HEK293 (cell line): Measurements from ENCODE around the gene ABCF2.

ENCODE experiments used
- HOXD13 ChIP-seq: sonication (generic); formaldehyde crosslinking; IDR thresholded peaks from 2 replicates; pipeline ENCODE4 v1.8.0; 2022; ENCODE audit warnings: missing genetic modification reagents, borderline replicate concordance
- IKZF3 ChIP-seq: fragments of 450-650 bp; IDR thresholded peaks from 2 replicates; pipeline ENCODE4 v1.5.0; 2018; ENCODE audit warnings: missing biosample characterization, mild to moderate bottlenecking, missing genetic modification characterization, moderate library complexity
- KLF10 ChIP-seq: fragments of 450-650 bp; IDR thresholded peaks from 2 replicates; pipeline ENCODE4 v1.5.1; 2018; ENCODE audit warnings: missing biosample characterization, mild to moderate bottlenecking, missing genetic modification characterization
- KLF7 ChIP-seq: fragments of 450-650 bp; formaldehyde crosslinking; IDR thresholded peaks from 2 replicates; pipeline ENCODE4 v1.5.1; 2016; ENCODE audit warnings: missing biosample characterization, missing genetic modification characterization, borderline replicate concordance
- KLF9 ChIP-seq: fragments of 450-650 bp; formaldehyde crosslinking; IDR thresholded peaks from 2 replicates; pipeline ENCODE4 v1.5.1; 2016; ENCODE audit warnings: missing biosample characterization, missing genetic modification characterization, low read depth
- MZF1 ChIP-seq: fragments of 450-650 bp; formaldehyde crosslinking; IDR thresholded peaks from 2 replicates; pipeline ENCODE4 v1.5.1; 2017; ENCODE audit warnings: missing biosample characterization, missing genetic modification characterization, borderline replicate concordance
- REPIN1 ChIP-seq: fragments of 450-650 bp; formaldehyde crosslinking; IDR thresholded peaks from 2 replicates; pipeline ENCODE4 v1.5.1; 2017; ENCODE audit warnings: missing biosample characterization, missing genetic modification characterization, low read depth
- WT1 ChIP-seq: fragments of 450-650 bp; formaldehyde crosslinking; IDR thresholded peaks from 2 replicates; pipeline ENCODE4 v1.5.1; 2016; ENCODE audit warnings: missing biosample characterization, missing genetic modification characterization
- ZBTB11 ChIP-seq: fragments of 450-650 bp; formaldehyde crosslinking; conservative IDR thresholded peaks from 2 replicates; pipeline ENCODE4 v1.5.1; 2016; ENCODE audit warnings: low read depth, missing biosample characterization, missing genetic modification characterization
- ZFHX2 ChIP-seq: fragments of 450-650 bp; formaldehyde crosslinking; conservative IDR thresholded peaks from 2 replicates; pipeline ENCODE4 v1.5.1; 2016; ENCODE audit warnings: missing biosample characterization, missing genetic modification characterization
- ZFP3 ChIP-seq: fragments of 450-650 bp; formaldehyde crosslinking; IDR thresholded peaks from 2 replicates; pipeline ENCODE4 v1.5.1; 2016; ENCODE audit warnings: low read depth, missing biosample characterization, missing genetic modification characterization
- ZFP41 ChIP-seq: fragments of 450-650 bp; formaldehyde crosslinking; IDR thresholded peaks from 2 replicates; pipeline ENCODE4 v1.5.1; 2016; ENCODE audit warnings: missing biosample characterization, missing genetic modification characterization, borderline replicate concordance
- ZNF10 ChIP-seq: fragments of 450-650 bp; formaldehyde crosslinking; IDR thresholded peaks from 2 replicates; pipeline ENCODE4 v1.5.1; 2017; ENCODE audit warnings: missing biosample characterization, missing genetic modification characterization
- ZNF311 ChIP-seq: fragments of 450-650 bp; formaldehyde crosslinking; IDR thresholded peaks from 2 replicates; pipeline ENCODE4 v1.5.1; 2017; ENCODE audit warnings: missing biosample characterization, missing genetic modification characterization, borderline replicate concordance
- ZNF433 ChIP-seq: fragments of 450-650 bp; formaldehyde crosslinking; IDR thresholded peaks from 2 replicates; pipeline ENCODE4 v1.5.1; 2016; ENCODE audit warnings: missing biosample characterization, missing genetic modification characterization, low read depth
- ZNF473 ChIP-seq: fragments of 450-650 bp; formaldehyde crosslinking; IDR thresholded peaks from 2 replicates; pipeline ENCODE4 v1.5.1; 2017; ENCODE audit warnings: missing biosample characterization, missing genetic modification characterization
- ZNF514 ChIP-seq: fragments of 450-650 bp; formaldehyde crosslinking; IDR thresholded peaks from 2 replicates; pipeline ENCODE4 v1.5.1; 2016; ENCODE audit warnings: missing biosample characterization, missing genetic modification characterization
- ZNF549 ChIP-seq: fragments of 450-650 bp; IDR thresholded peaks from 2 replicates; pipeline ENCODE4 v1.5.1; 2018; ENCODE audit warnings: missing biosample characterization, missing genetic modification characterization, mild to moderate bottlenecking, inconsistent platforms, moderate library complexity
- ZNF585B ChIP-seq: fragments of 450-650 bp; formaldehyde crosslinking; IDR thresholded peaks from 2 replicates; pipeline ENCODE4 v1.5.1; 2016; ENCODE audit warnings: missing biosample characterization, missing genetic modification characterization
- ZNF600 ChIP-seq: fragments of 450-650 bp; formaldehyde crosslinking; IDR thresholded peaks from 2 replicates; pipeline ENCODE4 v1.5.1; 2016; ENCODE audit warnings: missing biosample characterization, missing genetic modification characterization
- ZNF664 ChIP-seq: fragments of 450-650 bp; formaldehyde crosslinking; IDR thresholded peaks from 2 replicates; pipeline ENCODE4 v1.5.1; 2016; ENCODE audit warnings: missing biosample characterization, missing genetic modification characterization
- ZSCAN30 ChIP-seq: fragments of 450-650 bp; IDR thresholded peaks from 2 replicates; pipeline ENCODE4 v1.5.1; 2018; ENCODE audit warnings: missing biosample characterization, mild to moderate bottlenecking, missing genetic modification characterization, moderate library complexity
- TF ChIP-seq, protein P1 (sequence below): fragments of 450-650 bp; IDR thresholded peaks from 2 replicates; pipeline ENCODE4 v1.5.1; 2018; ENCODE audit warnings: missing biosample characterization, mild to moderate bottlenecking, missing genetic modification characterization
- TF ChIP-seq, protein P2 (sequence below): fragments of 450-650 bp; formaldehyde crosslinking; IDR thresholded peaks from 2 replicates; pipeline ENCODE4 v1.5.1; 2017; ENCODE audit warnings: missing biosample characterization, missing genetic modification characterization
- TF ChIP-seq, protein P3 (sequence below): fragments of 450-650 bp; formaldehyde crosslinking; IDR thresholded peaks from 2 replicates; pipeline ENCODE4 v1.5.1; 2016; ENCODE audit warnings: missing biosample characterization, missing genetic modification characterization
- TF ChIP-seq, protein P4 (sequence below): fragments of 450-650 bp; formaldehyde crosslinking; IDR thresholded peaks from 2 replicates; pipeline ENCODE4 v1.5.1; 2016; ENCODE audit warnings: missing biosample characterization, missing genetic modification characterization

ABCF2 gene

DNA sequence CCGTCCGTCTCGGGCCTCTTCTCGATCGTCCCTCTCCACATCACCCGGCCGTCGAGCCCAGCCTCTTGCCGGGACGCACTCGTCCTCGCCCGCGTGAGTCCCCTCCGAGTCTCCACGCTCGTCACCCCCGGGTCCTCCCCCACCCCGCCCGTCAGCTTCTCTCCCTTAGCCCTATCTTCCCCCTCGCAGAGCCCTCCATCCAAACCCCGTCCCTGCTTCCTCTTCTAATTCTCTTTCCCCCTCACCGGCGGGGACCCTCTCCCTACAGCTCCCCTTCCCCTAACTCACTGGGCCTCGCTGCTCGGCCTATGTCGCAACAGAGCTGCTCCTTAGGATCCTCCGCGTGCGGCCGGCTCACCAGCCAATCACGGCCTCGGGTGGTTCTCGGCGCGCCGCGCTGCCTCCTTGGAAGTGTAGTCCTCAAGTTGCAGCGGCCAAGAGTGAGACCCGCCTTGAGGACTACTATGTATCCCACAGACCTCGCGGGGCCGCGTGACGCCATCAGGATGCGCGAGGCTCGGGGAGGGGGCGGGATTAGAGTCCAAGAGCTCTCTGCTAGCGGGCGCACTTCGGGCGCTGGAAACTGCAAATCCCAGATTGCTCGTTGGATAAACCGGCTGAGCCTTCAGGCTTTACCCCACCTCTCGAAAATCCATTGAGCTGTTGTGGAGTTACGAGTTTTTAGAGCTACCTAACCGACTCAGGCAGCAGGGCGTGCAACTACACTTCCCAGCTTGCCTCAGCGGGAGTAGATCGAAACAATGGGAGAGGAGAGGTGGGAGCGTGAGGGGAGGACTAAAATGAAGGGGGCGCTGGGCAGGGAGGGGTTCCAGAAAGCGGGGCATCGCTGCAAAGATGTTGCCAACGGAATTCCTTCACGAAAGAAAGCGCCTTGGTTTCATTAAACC is at the start of gene ABCF2 (continued):
- TF ChIP-seq ZBTB11 (tag by site-specific recombination), result peak; percentile 83
- TF ChIP-seq KLF7 (tag by site-specific recombination), result 0 out of 2 replicates have a peak, but pooled peaks have one; percentile 42
- TF ChIP-seq ZNF549, result no peak
- no peak for TF ChIP-seq ZNF664 (tag by site-specific recombination)
- TF ChIP-seq, protein P1, sequence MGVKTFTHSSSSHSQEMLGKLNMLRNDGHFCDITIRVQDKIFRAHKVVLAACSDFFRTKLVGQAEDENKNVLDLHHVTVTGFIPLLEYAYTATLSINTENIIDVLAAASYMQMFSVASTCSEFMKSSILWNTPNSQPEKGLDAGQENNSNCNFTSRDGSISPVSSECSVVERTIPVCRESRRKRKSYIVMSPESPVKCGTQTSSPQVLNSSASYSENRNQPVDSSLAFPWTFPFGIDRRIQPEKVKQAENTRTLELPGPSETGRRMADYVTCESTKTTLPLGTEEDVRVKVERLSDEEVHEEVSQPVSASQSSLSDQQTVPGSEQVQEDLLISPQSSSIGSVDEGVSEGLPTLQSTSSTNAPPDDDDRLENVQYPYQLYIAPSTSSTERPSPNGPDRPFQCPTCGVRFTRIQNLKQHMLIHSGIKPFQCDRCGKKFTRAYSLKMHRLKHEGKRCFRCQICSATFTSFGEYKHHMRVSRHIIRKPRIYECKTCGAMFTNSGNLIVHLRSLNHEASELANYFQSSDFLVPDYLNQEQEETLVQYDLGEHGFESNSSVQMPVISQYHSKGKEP (tag by site-specific recombination), result peak; percentile 45; the same call in 1 of the 2 replicates
- TF ChIP-seq ZNF473 (tag by site-specific recombination), result no peak
- TF ChIP-seq IKZF3 (tag by site-specific recombination), result peak; percentile 87
- TF ChIP-seq, protein P2, sequence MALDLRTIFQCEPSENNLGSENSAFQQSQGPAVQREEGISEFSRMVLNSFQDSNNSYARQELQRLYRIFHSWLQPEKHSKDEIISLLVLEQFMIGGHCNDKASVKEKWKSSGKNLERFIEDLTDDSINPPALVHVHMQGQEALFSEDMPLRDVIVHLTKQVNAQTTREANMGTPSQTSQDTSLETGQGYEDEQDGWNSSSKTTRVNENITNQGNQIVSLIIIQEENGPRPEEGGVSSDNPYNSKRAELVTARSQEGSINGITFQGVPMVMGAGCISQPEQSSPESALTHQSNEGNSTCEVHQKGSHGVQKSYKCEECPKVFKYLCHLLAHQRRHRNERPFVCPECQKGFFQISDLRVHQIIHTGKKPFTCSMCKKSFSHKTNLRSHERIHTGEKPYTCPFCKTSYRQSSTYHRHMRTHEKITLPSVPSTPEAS (tag by site-specific recombination), result no peak; the same call in 1 of the 2 replicates
- no peak for TF ChIP-seq HOXD13
- no peak for TF ChIP-seq ZSCAN30
- TF ChIP-seq REPIN1 (tag by site-specific recombination), result no peak; the same call in 1 of the 2 replicates
- TF ChIP-seq ZFP41 (tag by site-specific recombination), result no peak
- TF ChIP-seq MZF1 (tag by site-specific recombination), result no peak
- no peak for TF ChIP-seq ZNF585B
- TF ChIP-seq ZNF514 (tag by site-specific recombination), result no peak
- no peak for TF ChIP-seq KLF10
- TF ChIP-seq, protein P3, sequence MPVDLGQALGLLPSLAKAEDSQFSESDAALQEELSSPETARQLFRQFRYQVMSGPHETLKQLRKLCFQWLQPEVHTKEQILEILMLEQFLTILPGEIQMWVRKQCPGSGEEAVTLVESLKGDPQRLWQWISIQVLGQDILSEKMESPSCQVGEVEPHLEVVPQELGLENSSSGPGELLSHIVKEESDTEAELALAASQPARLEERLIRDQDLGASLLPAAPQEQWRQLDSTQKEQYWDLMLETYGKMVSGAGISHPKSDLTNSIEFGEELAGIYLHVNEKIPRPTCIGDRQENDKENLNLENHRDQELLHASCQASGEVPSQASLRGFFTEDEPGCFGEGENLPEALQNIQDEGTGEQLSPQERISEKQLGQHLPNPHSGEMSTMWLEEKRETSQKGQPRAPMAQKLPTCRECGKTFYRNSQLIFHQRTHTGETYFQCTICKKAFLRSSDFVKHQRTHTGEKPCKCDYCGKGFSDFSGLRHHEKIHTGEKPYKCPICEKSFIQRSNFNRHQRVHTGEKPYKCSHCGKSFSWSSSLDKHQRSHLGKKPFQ (tag by site-specific recombination), result no peak
- no peak for TF ChIP-seq ZNF433 (tag by site-specific recombination)
- no peak; the same call in 1 of the 2 replicates for TF ChIP-seq ZNF10 (tag by site-specific recombination)
- TF ChIP-seq, protein P4, sequence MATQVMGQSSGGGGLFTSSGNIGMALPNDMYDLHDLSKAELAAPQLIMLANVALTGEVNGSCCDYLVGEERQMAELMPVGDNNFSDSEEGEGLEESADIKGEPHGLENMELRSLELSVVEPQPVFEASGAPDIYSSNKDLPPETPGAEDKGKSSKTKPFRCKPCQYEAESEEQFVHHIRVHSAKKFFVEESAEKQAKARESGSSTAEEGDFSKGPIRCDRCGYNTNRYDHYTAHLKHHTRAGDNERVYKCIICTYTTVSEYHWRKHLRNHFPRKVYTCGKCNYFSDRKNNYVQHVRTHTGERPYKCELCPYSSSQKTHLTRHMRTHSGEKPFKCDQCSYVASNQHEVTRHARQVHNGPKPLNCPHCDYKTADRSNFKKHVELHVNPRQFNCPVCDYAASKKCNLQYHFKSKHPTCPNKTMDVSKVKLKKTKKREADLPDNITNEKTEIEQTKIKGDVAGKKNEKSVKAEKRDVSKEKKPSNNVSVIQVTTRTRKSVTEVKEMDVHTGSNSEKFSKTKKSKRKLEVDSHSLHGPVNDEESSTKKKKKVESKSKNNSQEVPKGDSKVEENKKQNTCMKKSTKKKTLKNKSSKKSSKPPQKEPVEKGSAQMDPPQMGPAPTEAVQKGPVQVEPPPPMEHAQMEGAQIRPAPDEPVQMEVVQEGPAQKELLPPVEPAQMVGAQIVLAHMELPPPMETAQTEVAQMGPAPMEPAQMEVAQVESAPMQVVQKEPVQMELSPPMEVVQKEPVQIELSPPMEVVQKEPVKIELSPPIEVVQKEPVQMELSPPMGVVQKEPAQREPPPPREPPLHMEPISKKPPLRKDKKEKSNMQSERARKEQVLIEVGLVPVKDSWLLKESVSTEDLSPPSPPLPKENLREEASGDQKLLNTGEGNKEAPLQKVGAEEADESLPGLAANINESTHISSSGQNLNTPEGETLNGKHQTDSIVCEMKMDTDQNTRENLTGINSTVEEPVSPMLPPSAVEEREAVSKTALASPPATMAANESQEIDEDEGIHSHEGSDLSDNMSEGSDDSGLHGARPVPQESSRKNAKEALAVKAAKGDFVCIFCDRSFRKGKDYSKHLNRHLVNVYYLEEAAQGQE (tag by site-specific recombination), result 0 out of 2 replicates have a peak, but pooled peaks have one; percentile 24
- peak; percentile 62; the same call in 1 of the 2 replicates for TF ChIP-seq ZFP3 (tag by site-specific recombination)
- TF ChIP-seq ZFHX2 (tag by site-specific recombination), result 0 out of 2 replicates have a peak, but pooled peaks have one; percentile 15
- peak; percentile 48; the same call in 1 of the 2 replicates for TF ChIP-seq WT1 (tag by site-specific recombination)
- TF ChIP-seq KLF9, result peak; percentile 45; the same call in 1 of the 2 replicates
- peak; percentile 79; the same call in 1 of the 2 replicates for TF ChIP-seq ZNF600
- TF ChIP-seq ZNF311, result no peak
